HUES6 (cell line): ENCODE measurements around the gene NFATC1.

Experiments used
- H3K27ac ChIP-seq: 2 replicates; pipeline ENCODE4 v1.7.0; 2013; ENCODE audit warnings: low read depth, mild to moderate bottlenecking, low read length, inconsistent platforms
- H3K27me3 ChIP-seq: 2 replicates; pipeline ENCODE4 v1.6.1; 2013; ENCODE audit warnings: low read length; ENCODE audit not compliant: control insufficient read depth, insufficient read depth
- H3K36me3 ChIP-seq: 2 replicates; pipeline ENCODE4 v1.6.1; 2013; ENCODE audit warnings: low read length; ENCODE audit not compliant: control insufficient read depth, insufficient read depth
- H3K4me1 ChIP-seq: 2 replicates; pipeline ENCODE4 v1.6.1; 2013; ENCODE audit warnings: low read length; ENCODE audit not compliant: control insufficient read depth, insufficient read depth
- H3K4me3 ChIP-seq: 2 replicates; pipeline ENCODE4 v1.5.1; 2013; ENCODE audit warnings: low read depth, low read length
- H3K9ac ChIP-seq: one replicate; pipeline ENCODE4 v1.6.1; 2013; ENCODE audit warnings: mild to moderate bottlenecking, low read length
- H3K9me3 ChIP-seq: 2 replicates; pipeline ENCODE4 v1.6.1; 2013; ENCODE audit warnings: low read depth, low read length; ENCODE audit not compliant: control insufficient read depth, insufficient read depth

The NFATC1 gene

GRCh38 chr18:79515944-79516351, 120.2 kb downstream of the NFATC1 start:
- Histone ChIP-seq H3K36me3 (no peaks in the 10 kb centered on the region), H3K4me1 (no peaks in the 10 kb centered on the region), H3K9ac (no peak overlapping the region), H3K9me3 (peaks cover 2% of the 10 kb centered on the region; the same call in 1 of the 2 replicates), H3K27ac (no peak overlapping the region), H3K4me3 (no peak overlapping the region), H3K27me3 (no peaks in the 10 kb centered on the region)

GRCh38 chr18:79516441-79516931, 120.8 kb downstream of the NFATC1 start:
- H3K9ac ChIP-seq: no peak overlapping the region
- no peaks in the 10 kb centered on the region for H3K36me3 ChIP-seq
- no peak overlapping the region for H3K4me3 ChIP-seq
- H3K27ac ChIP-seq: no peak overlapping the region
- H3K4me1 ChIP-seq: no peaks in the 10 kb centered on the region
- H3K27me3 ChIP-seq: no peaks in the 10 kb centered on the region
- peaks cover 2% of the 10 kb centered on the region; the same call in 1 of the 2 replicates for H3K9me3 ChIP-seq

- Histone ChIP-seq H3K27me3 (no peaks in the 10 kb centered on the region), H3K9me3 (peaks cover 2% of the 10 kb centered on the region; the same call in 1 of the 2 replicates), H3K9ac (no peak overlapping the region), H3K4me1 (no peaks in the 10 kb centered on the region), H3K27ac (no peak overlapping the region), H3K36me3 (no peaks in the 10 kb centered on the region), H3K4me3 (no peak overlapping the region)
These were observed 121.6 kb downstream of the NFATC1 start for GRCh38 chr18:79517341-79517740.

GRCh38 chr18:79518028-79518682, 122.4 kb downstream of the NFATC1 start:
- Histone ChIP-seq H3K9me3 (peaks cover 2% of the 10 kb centered on the region; the same call in 1 of the 2 replicates), H3K27ac (no peak overlapping the region), H3K4me1 (no peaks in the 10 kb centered on the region), H3K4me3 (no peak overlapping the region), H3K36me3 (no peaks in the 10 kb centered on the region), H3K9ac (no peak overlapping the region), H3K27me3 (no peaks in the 10 kb centered on the region)

GRCh38 chr18:79518683-79519128, 123.0 kb downstream of the NFATC1 start:
- no peaks in the 10 kb centered on the region for H3K36me3 ChIP-seq
- no peaks in the 10 kb centered on the region for H3K4me1 ChIP-seq
- H3K9ac ChIP-seq: no peak overlapping the region
- no peak overlapping the region for H3K27ac ChIP-seq
- no peaks in the 10 kb centered on the region for H3K27me3 ChIP-seq
- H3K9me3 ChIP-seq: peaks cover 2% of the 10 kb centered on the region; the same call in 1 of the 2 replicates
- no peak overlapping the region for H3K4me3 ChIP-seq

GRCh38 chr18:79519751-79520477, 124.2 kb downstream of the NFATC1 start:
- no peaks in the 10 kb centered on the region for H3K4me1 ChIP-seq
- no peaks in the 10 kb centered on the region for H3K27me3 ChIP-seq
- peaks cover 2% of the 10 kb centered on the region; the same call in 1 of the 2 replicates for H3K9me3 ChIP-seq
- H3K9ac ChIP-seq: no peak overlapping the region
- no peaks in the 10 kb centered on the region for H3K36me3 ChIP-seq
- no peak overlapping the region for H3K27ac ChIP-seq
- H3K4me3 ChIP-seq: no peak overlapping the region

DNA sequence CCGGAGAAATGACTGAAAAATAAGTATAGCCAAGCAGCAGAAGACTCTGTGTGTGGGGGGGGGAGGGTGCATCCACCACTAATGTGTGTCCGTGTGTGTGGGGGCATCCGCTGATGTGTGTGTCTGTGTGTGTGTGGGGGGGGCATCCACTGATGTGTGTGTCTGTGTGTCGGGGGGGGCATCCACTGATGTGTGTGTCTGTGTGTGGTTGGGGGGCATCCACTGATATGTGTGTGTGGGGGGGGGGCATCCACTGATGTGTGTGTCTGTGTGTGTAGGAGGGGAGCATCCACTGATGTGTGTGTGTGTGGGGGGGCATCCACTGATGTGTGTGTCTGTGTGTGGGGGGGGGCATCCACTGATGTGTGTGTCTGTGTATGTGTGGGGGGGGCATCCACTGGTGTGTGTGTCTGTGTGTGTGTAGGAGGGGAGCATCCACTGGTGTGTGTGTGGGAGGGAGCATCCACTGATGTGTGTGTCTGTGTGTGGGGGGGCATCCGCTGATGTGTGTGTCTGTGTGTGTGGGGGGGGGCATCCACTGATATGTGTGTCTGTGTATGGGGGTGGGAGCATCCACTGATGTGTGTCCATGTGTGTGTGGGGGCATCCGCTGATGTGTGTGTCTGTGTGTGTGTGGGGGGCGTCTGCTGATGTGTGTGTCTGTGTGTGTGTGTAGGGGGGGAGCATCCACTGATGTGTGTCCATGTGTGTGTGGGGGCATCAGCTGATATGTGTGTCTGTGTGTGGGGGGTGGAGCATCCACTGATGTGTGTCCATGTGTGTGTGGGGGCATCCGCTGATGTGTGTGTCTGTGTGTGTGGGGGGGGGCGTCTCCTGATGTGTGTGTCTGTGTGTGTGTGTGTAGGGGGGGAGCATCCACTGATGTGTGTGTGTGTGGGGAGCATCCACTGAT, 125.0 kb downstream of the NFATC1 start:
- no peak overlapping the region for H3K27ac ChIP-seq
- H3K4me3 ChIP-seq: no peak overlapping the region
- H3K27me3 ChIP-seq: no peaks in the 10 kb centered on the region
- peaks cover 2% of the 10 kb centered on the region; the same call in 1 of the 2 replicates for H3K4me1 ChIP-seq
- no peaks in the 10 kb centered on the region for H3K36me3 ChIP-seq
- peaks cover 2% of the 10 kb centered on the region; the same call in 1 of the 2 replicates for H3K9me3 ChIP-seq
- no peak overlapping the region for H3K9ac ChIP-seq

- Histone ChIP-seq H3K4me1 (peaks cover 9% of the 10 kb centered on the region; the same call in 1 of the 2 replicates), H3K27ac (no peak overlapping the region), H3K36me3 (no peaks in the 10 kb centered on the region), H3K9ac (no peak overlapping the region), H3K4me3 (no peak overlapping the region), H3K27me3 (no peaks in the 10 kb centered on the region), H3K9me3 (peaks cover 2% of the 10 kb centered on the region; the same call in 1 of the 2 replicates)
These were observed 125.9 kb downstream of the NFATC1 start for GRCh38 chr18:79521416-79522205.

GRCh38 chr18:79522451-79523205, 126.9 kb downstream of the NFATC1 start:
- H3K9ac ChIP-seq: no peak overlapping the region
- H3K27me3 ChIP-seq: no peaks in the 10 kb centered on the region
- H3K4me3 ChIP-seq: no peak overlapping the region
- H3K4me1 ChIP-seq: peaks cover 9% of the 10 kb centered on the region; the same call in 1 of the 2 replicates
- no peaks in the 10 kb centered on the region for H3K36me3 ChIP-seq
- H3K9me3 ChIP-seq: peaks cover 2% of the 10 kb centered on the region; the same call in 1 of the 2 replicates
- H3K27ac ChIP-seq: no peak overlapping the region
